GM23338 (cell line): ENCODE data around the gene RASSF7. TPM values are rescaled to one million over a fixed set of nuclear protein-coding genes. Genes with fewer than 3 reads are reported as not detected.

Experiments used
- ATAC-seq: fragments of 200-7000 bp; cut with Tn5 transposase; 3 replicates; pipeline ENCODE4 v1.9.1; 2020
- DNase-seq: peaks from one replicate; pipeline ENCODE4 v3.0.0-alpha.2; 2015; ENCODE audit warnings: low spot score
- H2AFZ ChIP-seq: fragments of 200-600 bp; sonication (generic); 2 replicates; pipeline ENCODE4 v1.8.0; 2016; ENCODE audit warnings: antibody characterized with exemption, mild to moderate bottlenecking, moderate library complexity
- H3F3A ChIP-seq: fragments of 200-600 bp; sonication (generic); replicated peaks from 2 replicates; pipeline ENCODE4 v1.8.0; 2017; ENCODE audit warnings: antibody characterized with exemption, mixed run types, low read depth
- H3K27ac ChIP-seq: fragments of 200-600 bp; sonication (generic); 2 replicates; pipeline ENCODE4 v1.6.1; 2016; ENCODE audit warnings: low read depth
- H3K27me3 ChIP-seq: fragments of 200-600 bp; sonication (generic); 2 replicates; pipeline ENCODE4 v1.8.0; 2016; ENCODE audit warnings: mild to moderate bottlenecking, mixed run types, moderate library complexity; ENCODE audit not compliant: insufficient read depth
- H3K36me3 ChIP-seq: fragments of 200-600 bp; sonication (generic); 2 replicates; pipeline ENCODE4 v1.8.0; 2016; ENCODE audit warnings: mild to moderate bottlenecking; ENCODE audit not compliant: insufficient read depth
- H3K4me1 ChIP-seq: fragments of 200-600 bp; sonication (generic); 2 replicates; pipeline ENCODE4 v1.8.0; 2016; ENCODE audit warnings: mild to moderate bottlenecking, moderate library complexity; ENCODE audit not compliant: insufficient read depth
- H3K4me2 ChIP-seq: fragments of 200-600 bp; sonication (generic); 2 replicates; pipeline ENCODE4 v1.7.1; 2017; ENCODE audit warnings: mixed run types
- H3K4me3 ChIP-seq: fragments of 200-600 bp; sonication (generic); 2 replicates; pipeline ENCODE4 v1.6.1; 2016; ENCODE audit warnings: mixed run types
- H3K79me2 ChIP-seq: fragments of 200-600 bp; sonication (generic); replicated peaks from 2 replicates; pipeline ENCODE4 v1.8.0; 2017; ENCODE audit warnings: mild to moderate bottlenecking; ENCODE audit not compliant: insufficient read depth
- H3K9me2 ChIP-seq: fragments of 200-600 bp; sonication (generic); 2 replicates; pipeline ENCODE4 v1.8.0; 2017; ENCODE audit not compliant: insufficient read depth
- H4K20me1 ChIP-seq: fragments of 200-600 bp; sonication (generic); replicated peaks from 2 replicates; pipeline ENCODE4 v1.8.0; 2017; ENCODE audit warnings: mild to moderate bottlenecking; ENCODE audit not compliant: insufficient read depth
- H3K27ac Mint-ChIP-seq: 2 replicates; pipeline ENCODE4 v1.8.0; 2020; ENCODE audit warnings: inconsistent platforms, mild to moderate bottlenecking, moderate library complexity, mixed read lengths
- H3K27me3 Mint-ChIP-seq: 3 replicates; pipeline ENCODE4 v1.8.0; 2022; ENCODE audit warnings: low read depth, mild to moderate bottlenecking, moderate library complexity, mixed read lengths, inconsistent platforms; ENCODE audit not compliant: insufficient read depth, poor library complexity
- H3K36me3 Mint-ChIP-seq: 3 replicates; pipeline ENCODE4 v1.8.0; 2021; ENCODE audit warnings: low read depth, mild to moderate bottlenecking, inconsistent platforms, moderate library complexity, mixed read lengths
- H3K4me1 Mint-ChIP-seq: 3 replicates; pipeline ENCODE4 v1.8.0; 2020; ENCODE audit warnings: mild to moderate bottlenecking, inconsistent platforms, mixed read lengths
- H3K4me3 Mint-ChIP-seq: 3 replicates; pipeline ENCODE4 v1.8.0; 2021; ENCODE audit warnings: moderate library complexity, mild to moderate bottlenecking, inconsistent platforms, mixed read lengths
- H3K9me3 Mint-ChIP-seq: 3 replicates; pipeline ENCODE4 v1.8.0; 2020; ENCODE audit warnings: moderate library complexity, mild to moderate bottlenecking, inconsistent platforms, mixed read lengths
- CREB1 ChIP-seq: fragments of 250-450 bp; sonication (Bioruptor Pico); IDR thresholded peaks from 2 replicates; pipeline ENCODE4 v1.5.0; 2020; ENCODE audit warnings: low read depth, mild to moderate bottlenecking, moderate library complexity
- ETS1 ChIP-seq: IDR thresholded peaks from 2 replicates; pipeline ENCODE4 v1.6.1; 2016; ENCODE audit warnings: antibody characterized with exemption
- EZH2 ChIP-seq: fragments of 200-600 bp; sonication (generic); IDR thresholded peaks from one replicate; pipeline ENCODE4 v1.8.0; 2017; ENCODE audit warnings: antibody characterized with exemption, mild to moderate bottlenecking, low read depth; ENCODE audit not compliant: unreplicated experiment
- EZH2phosphoT487 ChIP-seq: fragments of 200-600 bp; sonication (generic); IDR thresholded peaks from one replicate; pipeline ENCODE4 v1.8.1; 2018; ENCODE audit warnings: antibody characterized with exemption; ENCODE audit not compliant: unreplicated experiment
- JUNB ChIP-seq: IDR thresholded peaks from one replicate; pipeline ENCODE4 v1.6.1; 2016; ENCODE audit warnings: antibody characterized with exemption; ENCODE audit not compliant: unreplicated experiment
- NANOG ChIP-seq: IDR thresholded peaks from 2 replicates; pipeline ENCODE4 v1.6.1; 2016; ENCODE audit warnings: antibody characterized with exemption, borderline replicate concordance
- POLR2AphosphoS5 ChIP-seq: IDR thresholded peaks from 2 replicates; pipeline ENCODE4 v1.6.1; 2016; ENCODE audit warnings: antibody characterized with exemption, low read depth
- STAT1 ChIP-seq: IDR thresholded peaks from one replicate; pipeline ENCODE4 v1.6.1; 2016; ENCODE audit warnings: antibody characterized with exemption; ENCODE audit not compliant: unreplicated experiment
- ZNF114 ChIP-seq: fragments of 250-450 bp; sonication (Bioruptor Pico); IDR thresholded peaks from 2 replicates; pipeline ENCODE4 v1.5.0; 2020; ENCODE audit warnings: mild to moderate bottlenecking, moderate library complexity
- ZNF331 ChIP-seq: fragments of 250-450 bp; sonication (Bioruptor Pico); IDR thresholded peaks from 2 replicates; pipeline ENCODE4 v1.5.0; 2020; ENCODE audit warnings: low read depth, mild to moderate bottlenecking, moderate library complexity
- ZNF462 ChIP-seq: fragments of 250-450 bp; sonication (Bioruptor Pico); IDR thresholded peaks from 2 replicates; pipeline ENCODE4 v1.5.0; 2020; ENCODE audit warnings: mild to moderate bottlenecking, moderate library complexity
- polyA plus RNA-seq: library from polyadenylated mRNA; unstranded; fragments of >200 nt; fragmentation: Nextera tagmentation; extraction: Ambion mirVana; gene quantifications from 2 replicates; pipeline ENCODE4 v1.2.1, GENCODE V29; 2016
- total RNA-seq: library from RNA; depleted of rRNA; stranded (reverse); fragments of >200 nt; shearing (Covaris generic); gene quantifications from 2 replicates; pipeline ENCODE4 v1.2.3, GENCODE V29; 2014
- TF ChIP-seq, protein P1 (sequence below), 2 experiments: fragments of 200-600 bp in 1 of 2; sonication (generic) in 1 of 2; conservative IDR thresholded peaks; 2 replicates each; pipeline versions ENCODE4 v1.5.1 to v1.6.1; 2016 to 2017; ENCODE audit warnings: antibody characterized with exemption in 2 of 2, low read depth in 2 of 2, mild to moderate bottlenecking in 2 of 2, moderate library complexity in 1 of 2
- TF ChIP-seq, protein P2 (sequence below): IDR thresholded peaks from one replicate; pipeline ENCODE4 v1.6.1; 2018; ENCODE audit warnings: antibody characterized with exemption; ENCODE audit not compliant: unreplicated experiment

RASSF7 gene
- total and polyA plus RNA-seq, 2 experiments from 2014 or later, result 39.6 to 64.8 TPM

- TF ChIP-seq, protein P1, sequence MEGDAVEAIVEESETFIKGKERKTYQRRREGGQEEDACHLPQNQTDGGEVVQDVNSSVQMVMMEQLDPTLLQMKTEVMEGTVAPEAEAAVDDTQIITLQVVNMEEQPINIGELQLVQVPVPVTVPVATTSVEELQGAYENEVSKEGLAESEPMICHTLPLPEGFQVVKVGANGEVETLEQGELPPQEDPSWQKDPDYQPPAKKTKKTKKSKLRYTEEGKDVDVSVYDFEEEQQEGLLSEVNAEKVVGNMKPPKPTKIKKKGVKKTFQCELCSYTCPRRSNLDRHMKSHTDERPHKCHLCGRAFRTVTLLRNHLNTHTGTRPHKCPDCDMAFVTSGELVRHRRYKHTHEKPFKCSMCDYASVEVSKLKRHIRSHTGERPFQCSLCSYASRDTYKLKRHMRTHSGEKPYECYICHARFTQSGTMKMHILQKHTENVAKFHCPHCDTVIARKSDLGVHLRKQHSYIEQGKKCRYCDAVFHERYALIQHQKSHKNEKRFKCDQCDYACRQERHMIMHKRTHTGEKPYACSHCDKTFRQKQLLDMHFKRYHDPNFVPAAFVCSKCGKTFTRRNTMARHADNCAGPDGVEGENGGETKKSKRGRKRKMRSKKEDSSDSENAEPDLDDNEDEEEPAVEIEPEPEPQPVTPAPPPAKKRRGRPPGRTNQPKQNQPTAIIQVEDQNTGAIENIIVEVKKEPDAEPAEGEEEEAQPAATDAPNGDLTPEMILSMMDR (conservative IDR thresholded peaks at IDR 0.05; ENCODE audit: low read depth in 2 of 2), result no peak
- no peak for TF ChIP-seq ZNF114 (CRISPR knock-in tag)
- TF ChIP-seq ZNF331 (CRISPR knock-in tag), result no peak
- TF ChIP-seq POLR2AphosphoS5, result no peak
- TF ChIP-seq, protein P2, sequence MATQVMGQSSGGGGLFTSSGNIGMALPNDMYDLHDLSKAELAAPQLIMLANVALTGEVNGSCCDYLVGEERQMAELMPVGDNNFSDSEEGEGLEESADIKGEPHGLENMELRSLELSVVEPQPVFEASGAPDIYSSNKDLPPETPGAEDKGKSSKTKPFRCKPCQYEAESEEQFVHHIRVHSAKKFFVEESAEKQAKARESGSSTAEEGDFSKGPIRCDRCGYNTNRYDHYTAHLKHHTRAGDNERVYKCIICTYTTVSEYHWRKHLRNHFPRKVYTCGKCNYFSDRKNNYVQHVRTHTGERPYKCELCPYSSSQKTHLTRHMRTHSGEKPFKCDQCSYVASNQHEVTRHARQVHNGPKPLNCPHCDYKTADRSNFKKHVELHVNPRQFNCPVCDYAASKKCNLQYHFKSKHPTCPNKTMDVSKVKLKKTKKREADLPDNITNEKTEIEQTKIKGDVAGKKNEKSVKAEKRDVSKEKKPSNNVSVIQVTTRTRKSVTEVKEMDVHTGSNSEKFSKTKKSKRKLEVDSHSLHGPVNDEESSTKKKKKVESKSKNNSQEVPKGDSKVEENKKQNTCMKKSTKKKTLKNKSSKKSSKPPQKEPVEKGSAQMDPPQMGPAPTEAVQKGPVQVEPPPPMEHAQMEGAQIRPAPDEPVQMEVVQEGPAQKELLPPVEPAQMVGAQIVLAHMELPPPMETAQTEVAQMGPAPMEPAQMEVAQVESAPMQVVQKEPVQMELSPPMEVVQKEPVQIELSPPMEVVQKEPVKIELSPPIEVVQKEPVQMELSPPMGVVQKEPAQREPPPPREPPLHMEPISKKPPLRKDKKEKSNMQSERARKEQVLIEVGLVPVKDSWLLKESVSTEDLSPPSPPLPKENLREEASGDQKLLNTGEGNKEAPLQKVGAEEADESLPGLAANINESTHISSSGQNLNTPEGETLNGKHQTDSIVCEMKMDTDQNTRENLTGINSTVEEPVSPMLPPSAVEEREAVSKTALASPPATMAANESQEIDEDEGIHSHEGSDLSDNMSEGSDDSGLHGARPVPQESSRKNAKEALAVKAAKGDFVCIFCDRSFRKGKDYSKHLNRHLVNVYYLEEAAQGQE, result no peak
- TF ChIP-seq EZH2, result no peak
- TF ChIP-seq JUNB, result no peak
- TF ChIP-seq EZH2phosphoT487, result no peak
- no peak for TF ChIP-seq ZNF462 (CRISPR knock-in tag)
- TF ChIP-seq NANOG, result no peak
- TF ChIP-seq ETS1, result no peak
- no peak for TF ChIP-seq CREB1 (CRISPR knock-in tag)
- no peak for TF ChIP-seq STAT1
- Histone ChIP-seq H2AFZ (no peak overlapping the region), H3K4me2 (no peak overlapping the region), H4K20me1 (peaks cover 23% of the 10 kb centered on the region), H3K4me1 (no peaks in the 10 kb centered on the region), H3K36me3 (peaks cover 22% of the 10 kb centered on the region; the same call in 1 of the 2 replicates), H3F3A (peaks cover 19% of the 10 kb centered on the region), H3K79me2 (peaks cover 19% of the 10 kb centered on the region; the same call in 1 of the 2 replicates), H3K4me3 (no peak overlapping the region), H3K27ac (peak overlapping the region; percentile 59; the same call in 1 of the 2 replicates), H3K9me2 (no peaks in the 10 kb centered on the region), H3K27me3 (no peaks in the 10 kb centered on the region)
- no peak for DNase-seq
- peaks cover 14% of the 10 kb centered on the region for H3K27me3 Mint-ChIP-seq
- peaks cover 81% of the 10 kb centered on the region for H3K36me3 Mint-ChIP-seq
- no peak overlapping the region for H3K4me3 Mint-ChIP-seq
- no peaks in the 10 kb centered on the region; the same call in 2 of the 3 replicates for H3K4me1 Mint-ChIP-seq
- H3K27ac Mint-ChIP-seq, result no peak overlapping the region
- H3K9me3 Mint-ChIP-seq, result no peaks in the 10 kb centered on the region; the same call in 2 of the 3 replicates
- no peak for ATAC-seq
Observed at GRCh38 chr11:590997-591396, 30.2 kb downstream of the RASSF7 start.
